SK-N-MC (cell line): ENCODE measurements around the gene TRAF6.

Experiments
- EZH2 ChIP-seq: fragments of 200-600 bp; sonication (generic); IDR thresholded peaks from one replicate; pipeline ENCODE4 v1.6.1; 2017; ENCODE audit warnings: antibody characterized with exemption
- POLR2AphosphoS5 ChIP-seq: IDR thresholded peaks from 2 replicates; pipeline ENCODE4 v1.6.1; 2012; ENCODE audit warnings: mild to moderate bottlenecking, low read depth, low read length, borderline replicate concordance

- TF ChIP-seq EZH2: no peak
- TF ChIP-seq POLR2AphosphoS5: no peak
Observed at GRCh38 chr11:36447514-36447913, 62.6 kb downstream of the TRAF6 start.
